Stimulated activated CD8-positive, alpha-beta memory T cell treated with anti-CD3 and anti-CD28 coated beads, Interleukin-7, amount 100 ng/mL, for 1 hour (primary cell): ENCODE data around the gene PSEN2.
"Not testable (repeated sequence)": the region's sequence is repeated elsewhere in the genome, so short reads cannot be mapped to it uniquely, and the experiment has no call there.

Source experiments
- DNase-seq, 2 donors: peaks; one replicate each; pipeline ENCODE4 v3.0.0-alpha.2; 2020; ENCODE audit warnings: low read depth in 2 of 2

The PSEN2 gene

GRCh38 chr1:226870401-226871279 is at the start of gene PSEN2:
Gene PSEN2 (plus strand): TSS chr1:226870616. CDS start chr1:226881908, 11,292 bp downstream.
- peak; percentile 19 to 34 for DNase-seq

- DNase-seq = no peak
These were observed 49.3 kb upstream of the PSEN2 start for GRCh38 chr1:226820941-226821718.

GRCh38 chr1:226821719-226822085 is 48.7 kb upstream of the PSEN2 start:
- DNase-seq = no peak

- DNase-seq = no peak
These were observed 46.8 kb upstream of the PSEN2 start for GRCh38 chr1:226823643-226824042.

- DNase-seq = no peak
These were observed 45.2 kb upstream of the PSEN2 start for GRCh38 chr1:226825037-226825745.

GRCh38 chr1:226825746-226826100 is 44.7 kb upstream of the PSEN2 start:
- no peak for DNase-seq

- no peak for DNase-seq
These were observed 43.7 kb upstream of the PSEN2 start for GRCh38 chr1:226826479-226827261.

- no peak for DNase-seq
These were observed 43.0 kb upstream of the PSEN2 start for GRCh38 chr1:226827458-226827857.

GRCh38 chr1:226827968-226828513 is 42.4 kb upstream of the PSEN2 start:
- peak; percentile 87 to 94 for DNase-seq

GRCh38 chr1:226829105-226829504 is 41.3 kb upstream of the PSEN2 start:
- no peak for DNase-seq

GRCh38 chr1:226831953-226832352 is 38.5 kb upstream of the PSEN2 start:
- DNase-seq = no peak

- no peak for DNase-seq
These were observed 37.8 kb upstream of the PSEN2 start for GRCh38 chr1:226832613-226833012.

- DNase-seq = not testable (repeated sequence)
These were observed 36.2 kb upstream of the PSEN2 start for GRCh38 chr1:226834179-226834578.

- DNase-seq = not testable (repeated sequence)
These were observed 35.0 kb upstream of the PSEN2 start for GRCh38 chr1:226835396-226835795.

GRCh38 chr1:226837966-226838365 is 32.5 kb upstream of the PSEN2 start:
- not testable (repeated sequence) for DNase-seq

GRCh38 chr1:226838456-226838855 is 32.0 kb upstream of the PSEN2 start:
- DNase-seq = no peak

GRCh38 chr1:226845624-226846023 is 24.8 kb upstream of the PSEN2 start:
- DNase-seq = no peak

GRCh38 chr1:226846786-226847185 is 23.6 kb upstream of the PSEN2 start:
- no peak for DNase-seq

- not testable (repeated sequence) for DNase-seq
These were observed 15.9 kb upstream of the PSEN2 start for GRCh38 chr1:226854548-226854947.

GRCh38 chr1:226862890-226863289 is 7.5 kb upstream of the PSEN2 start:
- DNase-seq = no peak

- DNase-seq = no peak
These were observed 7.0 kb upstream of the PSEN2 start for GRCh38 chr1:226863446-226863845.
